GM19452 (cell line): ENCODE results near the gene ABLIM2.

Source experiments
- ATAC-seq: cut with Tn5 transposase; IDR thresholded peaks from one replicate; pipeline ENCODE4 v1.9.1; 2021; ENCODE audit not compliant: unreplicated experiment

Gene ABLIM2

DNA sequence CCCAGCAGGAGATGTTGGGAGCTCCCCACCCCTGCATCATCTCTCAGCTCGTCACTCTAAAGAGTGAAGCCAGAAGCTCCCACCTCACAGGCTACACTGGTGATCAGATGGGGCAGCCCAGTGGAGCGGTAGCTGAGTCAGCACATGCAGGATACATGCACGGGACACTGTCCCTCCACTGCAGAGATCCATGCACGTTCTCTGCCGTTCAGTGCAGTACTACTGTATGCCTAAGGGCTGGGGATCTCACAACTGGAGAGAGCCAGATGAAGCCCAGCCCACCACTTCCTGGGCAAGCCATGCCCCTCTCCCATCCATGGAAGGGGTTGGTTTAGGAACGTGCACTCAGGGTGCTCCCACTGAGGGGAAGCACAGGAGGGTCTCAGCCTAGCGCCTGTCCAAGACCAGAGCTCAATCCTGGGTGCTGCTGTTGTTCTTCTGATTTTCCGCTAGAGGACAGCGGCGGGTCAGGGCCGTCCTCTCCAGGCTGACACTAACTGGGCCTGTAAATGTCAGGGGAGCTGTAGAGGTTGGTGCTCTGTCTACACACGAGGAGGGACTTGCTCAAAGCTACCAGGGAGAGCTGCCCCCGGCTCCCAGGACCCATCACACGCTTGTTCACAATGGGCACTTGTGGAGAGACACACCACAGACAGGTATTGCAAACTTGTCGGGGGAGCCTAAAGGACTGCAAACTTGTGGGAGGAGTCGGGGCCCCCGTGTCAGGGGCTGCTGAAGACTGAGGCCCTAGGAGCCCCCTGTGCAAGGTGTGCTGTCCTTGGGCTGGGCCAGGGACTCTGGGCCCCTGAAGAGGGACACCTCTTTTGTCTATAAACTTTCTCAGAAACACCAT is 18.2 kb upstream of the ABLIM2 start:
- ATAC-seq, result peak; percentile 56

DNA sequence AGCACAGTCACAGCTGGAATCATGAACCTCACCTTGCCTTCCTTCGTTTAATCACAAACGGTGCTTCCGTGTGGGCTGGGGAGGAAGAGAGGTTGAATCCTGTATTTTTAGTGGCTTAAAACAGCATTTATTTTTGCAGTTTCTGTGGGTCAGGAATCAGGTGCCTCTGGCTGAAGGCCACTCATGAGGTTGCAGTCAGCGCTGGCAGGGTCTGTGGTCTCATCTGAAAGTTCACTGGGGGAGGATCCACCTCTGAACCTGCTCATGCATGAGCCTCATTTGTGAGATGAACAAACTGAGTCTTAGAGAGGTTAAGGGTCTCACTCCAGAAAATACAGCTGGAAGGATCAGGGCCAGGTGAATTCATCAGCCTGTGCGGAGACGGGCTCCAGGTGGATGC is 17.1 kb upstream of the ABLIM2 start:
- no peak for ATAC-seq

DNA sequence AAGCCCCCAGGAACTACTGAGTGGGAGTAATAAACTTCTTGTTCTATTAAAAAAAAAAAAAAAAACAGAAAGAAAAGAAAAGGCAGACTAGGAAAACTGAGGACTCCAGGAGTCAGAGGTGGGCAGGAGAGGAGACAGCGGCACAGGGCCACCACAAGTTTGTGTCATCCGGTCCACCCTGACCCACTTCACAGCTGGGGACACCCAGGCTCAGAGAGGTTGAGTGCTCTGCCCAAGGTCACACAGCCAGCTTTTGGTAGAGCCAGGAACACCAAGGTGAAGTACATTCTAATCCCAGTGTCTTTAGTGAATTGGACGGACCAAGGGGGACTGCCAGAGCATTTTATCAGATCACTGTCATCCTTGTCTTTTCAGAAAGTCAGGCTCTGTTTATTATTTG is 16.4 kb upstream of the ABLIM2 start:
- no peak for ATAC-seq

DNA sequence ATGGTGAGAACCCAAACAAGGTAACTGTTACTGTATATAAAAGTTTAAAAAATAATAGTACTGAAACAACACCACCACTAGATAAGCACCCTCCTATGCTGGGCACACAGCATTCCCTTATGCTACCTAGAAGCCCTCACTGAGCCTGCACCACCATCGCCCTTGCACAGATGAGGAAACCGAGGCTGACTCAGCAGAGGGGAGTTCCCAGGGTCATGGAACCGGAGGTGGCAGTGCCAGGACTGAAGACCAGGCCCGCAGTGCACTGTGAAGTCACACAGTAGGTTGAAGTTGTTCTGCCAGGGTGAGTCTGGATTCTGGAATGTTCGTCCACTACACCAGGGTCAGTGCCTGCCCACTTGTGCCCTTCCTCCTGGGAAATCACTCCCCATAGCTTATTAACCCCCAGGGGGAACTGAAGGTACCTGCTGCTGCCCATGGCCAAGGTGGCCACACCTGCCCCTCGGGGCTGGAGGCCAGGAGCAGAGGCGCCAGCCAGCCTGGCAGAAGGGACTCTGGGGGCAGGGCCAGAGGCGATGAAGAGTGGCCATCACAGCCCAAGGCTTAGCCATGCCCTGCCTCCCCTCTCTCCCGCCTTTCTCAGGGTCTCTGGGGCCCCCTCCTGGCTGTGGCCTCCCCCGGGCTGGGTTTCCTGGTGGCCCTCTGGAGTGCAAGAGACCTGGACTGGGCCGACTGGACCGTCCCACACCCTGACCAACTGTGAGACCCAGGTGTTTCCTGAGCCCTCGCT is 15.1 kb upstream of the ABLIM2 start:
- no peak for ATAC-seq

DNA sequence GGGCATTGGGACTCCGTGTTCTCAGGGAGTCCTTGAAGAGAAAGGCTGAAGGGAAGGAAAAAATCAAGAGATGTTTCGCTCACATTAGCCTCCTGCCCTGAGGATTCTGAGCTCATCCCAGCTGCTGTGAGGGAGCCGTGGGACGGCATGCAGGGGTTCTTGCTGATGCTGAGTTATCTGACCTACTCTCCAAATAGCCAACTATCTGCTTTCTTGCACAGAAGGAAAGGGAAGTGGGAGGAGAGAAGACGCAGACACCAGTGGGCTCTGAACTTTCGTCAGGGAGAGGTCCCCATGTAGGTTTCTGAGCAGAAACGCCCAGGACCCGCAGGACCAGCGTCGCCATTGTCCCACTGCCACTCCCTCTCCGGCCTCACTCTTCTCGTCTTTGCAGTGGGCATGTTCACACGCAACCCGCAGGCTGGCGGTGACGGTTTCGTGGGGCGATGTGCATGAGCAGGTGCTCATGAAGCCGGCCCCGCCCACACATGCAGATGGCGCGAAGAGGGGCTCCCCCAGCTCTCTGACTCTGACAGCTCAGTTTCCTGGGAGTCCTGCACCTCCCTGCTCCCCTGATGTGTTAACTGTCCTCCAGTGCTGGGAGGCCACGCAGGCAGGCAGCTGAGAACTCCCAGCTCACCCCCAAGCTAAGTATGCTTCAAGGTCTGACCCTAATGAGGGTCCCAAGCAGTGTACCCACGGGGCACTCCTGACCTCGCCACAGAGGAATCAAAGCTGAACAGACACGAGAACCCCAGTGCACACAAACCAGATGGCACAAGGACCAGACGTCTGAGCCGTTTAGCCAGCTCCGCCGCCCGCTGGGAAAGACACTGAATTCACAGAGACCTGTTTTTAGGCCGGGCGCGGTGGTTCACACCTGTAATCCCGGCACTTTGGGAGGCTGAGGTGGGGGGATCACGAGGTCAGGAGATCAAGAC is 13.6 kb upstream of the ABLIM2 start:
- peak; percentile 85 for ATAC-seq

DNA sequence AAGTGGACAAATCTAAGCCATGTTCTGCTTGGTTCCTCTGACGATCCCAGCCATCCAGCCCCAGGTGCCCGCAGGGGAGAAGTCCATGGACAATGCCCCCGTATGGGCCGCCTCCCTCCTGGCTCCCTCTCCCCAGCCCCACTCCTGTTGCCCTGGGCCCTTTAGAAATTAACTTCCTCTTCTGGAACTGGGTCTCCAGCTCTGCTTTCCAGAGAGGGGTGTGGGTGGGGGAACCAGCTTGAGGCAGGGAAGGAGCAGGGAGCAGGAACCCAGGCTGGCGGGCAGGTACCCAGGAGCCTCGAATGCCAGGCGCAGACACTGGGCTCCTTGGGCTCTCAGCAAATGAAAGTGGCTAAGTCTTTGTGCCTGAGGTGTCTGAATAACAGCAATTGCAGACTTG is 12.7 kb upstream of the ABLIM2 start:
- ATAC-seq, result no peak

DNA sequence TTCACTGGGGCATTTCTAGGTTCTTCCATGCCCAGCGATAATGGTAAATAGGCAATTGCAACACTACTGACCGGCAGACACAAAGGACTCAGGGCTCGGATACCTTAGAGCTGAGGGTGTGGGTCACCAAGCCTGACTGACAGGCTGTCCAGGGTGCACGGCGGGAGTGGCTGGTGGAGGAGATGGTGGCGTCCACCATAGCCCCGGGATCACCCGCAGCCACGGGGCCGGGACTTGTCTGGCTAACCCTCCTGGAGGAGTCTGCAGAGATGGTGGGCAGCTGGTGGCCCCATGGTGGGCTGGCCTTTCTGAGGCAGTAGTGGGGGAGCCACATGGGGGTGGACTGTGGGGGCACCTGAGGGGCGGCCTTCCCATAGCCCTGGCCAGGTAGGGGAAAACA is 11.7 kb upstream of the ABLIM2 start:
- no peak for ATAC-seq

DNA sequence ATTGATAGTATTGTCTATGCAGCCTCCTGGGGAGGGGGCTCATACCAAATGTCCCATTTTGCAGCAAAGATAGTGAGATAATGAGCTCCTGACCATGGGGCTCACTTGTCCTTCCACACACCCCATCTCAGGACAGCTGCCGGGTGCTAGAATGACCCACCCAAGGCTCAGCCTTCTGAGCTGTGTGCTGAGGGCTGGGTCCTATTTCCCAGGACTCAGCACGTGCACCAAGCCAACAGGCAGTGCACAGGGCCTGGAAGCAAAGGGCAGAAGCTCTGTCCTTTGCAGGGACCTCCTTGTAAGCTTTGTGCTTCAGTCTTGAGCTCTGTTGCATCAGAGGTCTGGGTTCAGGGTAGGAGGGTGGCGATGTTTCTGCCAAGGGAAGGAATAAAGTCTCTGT is 11.2 kb upstream of the ABLIM2 start:
- no peak for ATAC-seq

DNA sequence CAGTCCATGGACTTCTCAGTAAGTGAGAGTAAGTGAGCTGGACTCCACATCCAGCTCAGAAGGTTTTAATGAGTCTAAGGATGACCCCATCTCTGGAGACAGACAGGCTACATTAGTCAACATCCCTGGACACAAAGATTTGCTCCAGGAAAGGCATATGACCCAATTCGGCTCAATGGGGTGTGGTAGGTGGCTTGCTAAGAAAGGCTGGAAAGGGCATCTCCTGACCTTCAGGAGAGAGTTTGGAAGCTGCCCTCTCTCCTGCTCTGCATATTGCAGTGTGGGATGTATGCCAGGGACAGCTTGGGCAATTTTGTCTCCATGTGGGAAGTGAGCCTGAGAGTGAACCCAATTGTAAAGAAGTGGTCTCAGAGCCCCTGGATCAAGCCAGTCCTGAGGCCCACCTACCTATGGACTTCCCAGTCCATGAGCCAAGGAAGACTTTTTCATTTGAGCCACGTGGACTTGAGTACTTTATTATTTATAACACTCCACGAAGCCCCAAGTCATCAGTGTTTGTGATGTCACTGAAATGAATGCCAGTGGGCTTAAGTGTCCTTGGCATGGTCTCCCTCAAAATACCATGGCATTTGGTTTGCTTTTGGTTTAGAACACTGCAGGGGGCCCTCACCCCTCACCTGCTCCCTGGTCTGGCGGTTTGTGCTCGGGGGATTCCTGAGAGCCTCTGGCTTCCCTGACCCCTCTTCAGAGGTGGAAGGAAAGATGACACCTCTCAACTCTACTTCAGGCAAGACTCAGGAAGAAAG is 10.4 kb upstream of the ABLIM2 start:
- no peak for ATAC-seq

DNA sequence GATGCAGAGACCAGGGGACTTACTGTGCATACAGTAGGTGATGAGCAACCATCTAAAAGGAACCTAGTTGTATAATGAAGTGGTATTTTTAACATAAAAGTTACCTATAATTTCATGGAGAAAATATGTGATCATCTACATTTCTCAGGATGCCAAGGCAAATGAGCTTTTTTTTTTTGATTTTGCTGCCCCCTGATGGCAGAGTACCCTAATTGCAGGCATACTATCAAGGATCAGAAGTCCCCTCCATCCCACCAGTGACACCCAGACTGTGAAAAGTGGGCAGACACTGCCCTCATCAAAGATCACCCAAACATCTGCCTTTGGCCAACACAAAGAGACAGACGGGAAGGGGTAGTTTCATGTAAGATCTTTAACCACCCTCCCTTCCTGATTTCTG is 9.6 kb upstream of the ABLIM2 start:
- ATAC-seq, result no peak

DNA sequence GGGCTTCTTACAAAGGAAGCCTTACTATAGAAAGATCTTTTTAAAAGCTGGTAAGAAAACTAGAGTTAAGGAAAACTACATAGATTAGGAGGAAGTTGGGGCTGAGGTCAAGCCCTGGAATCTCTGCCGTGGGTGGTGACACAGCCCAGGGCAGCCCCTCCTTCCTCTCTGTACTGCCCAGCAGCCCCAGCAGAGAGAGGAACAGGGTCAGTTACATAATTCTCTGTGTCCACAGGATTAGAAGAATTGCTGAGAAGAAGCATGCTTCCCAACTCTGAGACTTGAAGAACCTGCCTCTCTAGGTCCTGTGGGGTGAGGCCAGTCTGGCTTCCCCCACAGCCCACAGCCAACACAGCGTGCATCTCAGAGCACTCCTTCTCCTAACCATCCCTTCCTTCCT is 9.2 kb upstream of the ABLIM2 start:
- ATAC-seq, result no peak

DNA sequence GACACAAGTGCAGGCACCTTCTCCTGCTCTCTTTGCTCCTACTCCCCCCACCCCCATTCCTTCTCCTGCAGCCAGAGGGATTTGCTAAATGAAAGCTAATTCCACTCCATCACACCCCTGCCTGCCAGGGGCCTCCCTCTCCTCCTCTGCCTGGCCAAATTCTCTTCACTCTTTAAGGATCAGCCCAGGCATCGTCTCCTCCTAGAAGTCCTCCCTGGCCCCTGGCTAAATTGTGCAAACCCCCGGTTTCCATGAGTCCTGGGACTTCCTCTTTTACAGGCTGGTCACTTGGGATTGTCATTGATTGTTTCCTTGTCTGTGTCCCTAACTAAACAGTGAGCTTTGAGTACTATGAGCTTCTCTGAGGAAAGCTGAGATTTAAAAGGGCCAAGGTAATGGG is 8.7 kb upstream of the ABLIM2 start:
- ATAC-seq, result no peak

DNA sequence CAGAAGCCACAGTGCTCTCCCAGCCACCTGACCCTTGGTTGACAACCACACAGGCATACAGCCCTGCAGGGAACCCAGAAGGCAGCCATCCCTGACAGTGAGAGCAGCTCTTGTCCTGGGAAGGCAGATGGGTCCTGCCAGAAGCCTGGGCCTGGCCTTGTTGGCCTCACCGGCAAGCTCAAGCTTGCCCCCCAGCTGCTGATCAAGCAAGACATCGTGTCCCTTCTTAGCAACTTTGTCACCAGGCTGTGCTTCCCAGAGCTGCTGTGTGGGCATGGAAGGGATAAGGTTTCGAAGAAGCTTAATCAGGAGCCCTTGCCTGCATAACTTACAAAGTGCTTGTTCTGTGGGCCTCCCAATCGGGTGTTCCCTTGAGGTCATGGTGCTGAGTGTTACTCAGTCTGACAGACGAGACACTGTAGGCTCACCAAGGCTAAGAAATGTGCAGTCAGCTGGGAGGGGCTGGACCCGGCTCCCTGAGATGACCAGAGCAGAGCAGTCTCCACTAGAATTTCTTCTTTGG is 6.8 kb upstream of the ABLIM2 start:
- no peak for ATAC-seq

DNA sequence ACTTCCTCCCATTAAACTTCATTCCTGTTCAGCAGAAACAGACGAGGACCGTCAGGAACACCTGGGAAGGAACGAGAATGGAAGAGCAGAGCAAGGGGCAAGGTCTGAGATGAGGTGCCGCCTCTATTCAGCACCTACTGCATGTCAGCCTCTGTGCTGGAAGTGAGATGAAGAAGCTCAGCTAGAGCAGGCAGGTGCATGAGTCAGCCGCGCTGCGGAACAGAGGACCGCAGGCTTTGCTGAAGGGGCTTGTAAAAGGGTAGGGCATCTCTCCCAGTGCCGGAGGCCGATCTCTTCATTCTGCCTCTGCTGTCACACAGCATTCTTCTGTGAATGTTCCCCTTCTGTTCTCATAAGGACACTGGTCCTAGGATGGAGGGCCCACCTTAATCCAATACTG is 6.1 kb upstream of the ABLIM2 start:
- no peak for ATAC-seq

DNA sequence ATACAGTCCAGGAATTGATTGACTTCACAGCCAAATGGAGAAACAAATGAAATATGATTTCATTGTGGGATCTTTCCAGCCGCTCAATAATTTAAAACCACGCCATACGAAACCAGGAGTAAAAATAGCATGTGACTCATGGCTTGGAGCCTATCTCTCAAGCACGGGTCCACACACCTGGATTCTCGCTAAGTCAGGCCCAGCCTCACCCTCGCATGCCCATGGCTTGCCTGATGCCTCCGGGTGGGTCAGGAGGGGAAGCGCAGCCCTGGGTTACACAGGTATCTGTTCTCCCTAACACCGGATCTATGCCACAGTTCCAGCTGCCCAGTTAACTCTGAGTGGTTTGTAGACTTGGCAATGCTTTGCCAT is 5.6 kb upstream of the ABLIM2 start:
- no peak for ATAC-seq

DNA sequence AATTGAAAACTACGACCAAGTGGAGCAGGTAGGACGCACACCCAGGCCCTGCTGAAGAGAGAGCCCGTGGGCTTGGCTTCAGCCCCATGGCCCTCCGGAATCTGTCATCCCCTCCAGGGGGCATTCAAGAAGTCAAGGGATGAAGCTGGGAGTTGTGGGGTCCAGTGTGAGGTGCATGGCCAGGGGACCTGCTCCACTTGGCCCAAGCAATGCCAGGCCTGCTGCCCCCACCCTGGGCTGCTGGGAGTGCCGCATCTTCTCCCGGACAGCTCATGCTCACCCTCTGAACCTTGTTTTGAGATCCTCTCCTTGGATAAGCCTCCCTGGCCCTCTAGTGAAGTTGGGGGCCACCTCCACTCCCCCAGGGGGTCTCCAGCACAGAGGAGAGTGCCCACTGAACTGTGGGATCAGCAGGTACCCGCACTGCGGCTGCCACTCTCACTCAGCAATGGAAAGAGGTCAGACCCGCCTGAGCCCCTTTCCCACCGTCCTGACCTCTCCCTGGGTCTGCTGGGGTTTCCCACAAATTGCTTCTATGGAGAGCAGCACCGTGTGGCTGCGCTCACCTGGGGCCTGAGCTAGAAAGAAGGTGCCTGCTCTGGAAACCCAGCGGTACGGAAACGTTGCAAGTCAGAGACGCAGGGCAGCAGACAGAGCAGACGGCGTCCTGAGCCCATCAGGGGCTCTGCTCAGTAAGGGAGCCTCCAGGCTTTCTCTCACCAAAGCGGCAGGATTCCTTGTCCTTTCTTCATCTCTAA is 5.0 kb upstream of the ABLIM2 start:
- no peak for ATAC-seq

DNA sequence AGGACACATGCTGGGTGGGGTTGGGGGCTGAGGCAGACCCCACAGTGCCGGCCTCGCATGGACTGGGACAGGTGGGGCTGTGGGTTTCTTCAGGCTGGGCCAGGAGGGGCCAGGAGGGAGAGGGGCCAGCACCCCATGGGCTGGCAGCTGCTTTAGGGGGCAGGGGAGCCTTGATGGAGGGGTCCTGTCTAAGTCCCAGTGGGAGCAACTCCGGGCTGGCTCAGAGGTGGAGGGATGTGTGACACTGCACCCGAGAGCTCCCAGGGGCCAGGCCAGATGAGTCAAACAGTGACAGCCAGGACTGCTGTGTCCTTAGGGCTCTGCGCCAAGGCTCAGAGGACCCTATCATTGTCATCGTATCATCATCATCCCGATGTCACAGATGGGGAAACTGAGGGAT is 4.4 kb upstream of the ABLIM2 start:
- ATAC-seq, result no peak

DNA sequence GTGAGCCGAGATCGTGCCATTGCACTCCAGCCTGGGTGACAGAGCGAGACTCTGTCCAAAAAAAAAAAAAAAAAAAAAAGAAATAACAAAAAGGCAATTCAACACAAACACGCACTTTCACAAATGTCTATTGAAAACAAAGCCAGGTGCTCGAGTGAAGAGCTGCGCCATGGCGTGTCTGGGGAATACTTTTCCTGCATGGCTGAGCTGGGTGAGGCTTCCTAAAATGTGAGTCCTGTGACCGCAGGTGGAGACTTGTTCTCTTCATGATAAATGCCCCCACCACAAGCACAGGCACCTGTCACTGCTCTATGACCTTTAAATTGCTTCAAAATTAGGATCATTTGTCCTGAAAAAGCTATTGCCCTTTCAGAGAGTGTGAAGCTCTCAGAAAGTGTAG is 4.0 kb upstream of the ABLIM2 start:
- no peak for ATAC-seq

DNA sequence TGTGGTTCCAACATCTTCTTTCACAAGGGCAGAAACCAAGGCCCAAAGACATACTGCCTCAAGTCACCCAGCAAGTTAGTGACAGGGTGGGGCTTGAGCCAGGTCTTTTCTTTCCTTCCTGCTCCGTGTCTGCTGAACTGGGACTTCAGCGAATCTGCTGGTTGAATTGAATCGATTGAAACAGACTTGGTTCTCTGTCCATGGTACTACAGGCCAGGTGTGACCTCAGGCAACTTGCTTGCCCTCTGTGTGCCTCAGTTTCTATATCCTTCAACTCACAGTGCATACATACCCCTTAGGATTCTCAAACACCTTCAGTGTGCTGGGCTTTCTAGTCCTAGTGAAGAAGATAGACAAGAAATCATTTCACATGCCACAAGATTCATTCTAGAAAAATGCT is 2.0 kb upstream of the ABLIM2 start:
- no peak for ATAC-seq

DNA sequence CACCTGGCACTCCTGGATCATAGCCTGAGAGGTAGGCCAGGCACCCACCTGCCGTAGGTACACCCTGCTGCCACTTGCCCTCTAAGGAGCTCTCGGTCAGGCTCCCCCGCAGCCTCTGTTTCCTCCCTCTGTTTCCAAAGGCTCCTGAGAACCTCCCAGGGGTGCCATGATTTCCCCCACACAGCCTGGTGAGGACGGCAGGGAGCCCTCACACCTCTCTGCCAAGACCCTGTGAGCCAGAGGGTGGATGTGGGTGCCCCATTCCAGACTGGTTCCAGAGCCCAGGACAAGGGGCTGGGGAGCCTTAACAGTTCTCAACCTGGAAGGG is 1.6 kb upstream of the ABLIM2 start:
- ATAC-seq, result no peak
